PC-3 (cell line): ENCODE data around the gene BIRC5.

Experiments used
- CTCF ChIP-seq: fragments of 300-600 bp; sonication (generic); conservative IDR thresholded peaks from 2 replicates; pipeline ENCODE4 v1.5.1; 2017; ENCODE audit warnings: antibody characterized with exemption, low read depth, mild to moderate bottlenecking, low read length
- EZH2phosphoT487 ChIP-seq: fragments of 300-600 bp; sonication (generic); IDR thresholded peaks from 2 replicates; pipeline ENCODE4 v1.6.1; 2018; ENCODE audit warnings: mild to moderate bottlenecking, antibody characterized with exemption, low read length, borderline replicate concordance

- TF ChIP-seq CTCF (no peak), EZH2phosphoT487 (no peak)
Observed at GRCh38 chr17:78273813-78274212, 59.8 kb downstream of the BIRC5 start.
